Activated T-cell treated with anti-CD3 and anti-CD28 coated beads, Interleukin-2, amount 50 U/mL, for 24 hours (primary cell): Measurements from ENCODE around the gene TPCN1.

ENCODE experiments used
- DNase-seq: peaks from one replicate; pipeline ENCODE4 v3.0.0-alpha.2; 2020
- H3K27ac Mint-ChIP-seq: 2 replicates; pipeline ENCODE4 v1.8.0; 2020; ENCODE audit warnings: mild to moderate bottlenecking, mixed read lengths
- H3K27me3 Mint-ChIP-seq: 2 replicates; pipeline ENCODE4 v1.8.0; 2020; ENCODE audit warnings: mixed read lengths
- H3K36me3 Mint-ChIP-seq: 2 replicates; pipeline ENCODE4 v1.8.0; 2020; ENCODE audit warnings: low read depth, mixed read lengths
- H3K4me1 Mint-ChIP-seq: 2 replicates; pipeline ENCODE4 v1.8.0; 2020; ENCODE audit warnings: low read depth, mixed read lengths
- H3K4me3 Mint-ChIP-seq: 2 replicates; pipeline ENCODE4 v1.8.0; 2020; ENCODE audit warnings: mild to moderate bottlenecking, moderate library complexity, mixed read lengths
- H3K9me3 Mint-ChIP-seq: 2 replicates; pipeline ENCODE4 v1.8.0; 2020; ENCODE audit warnings: mixed read lengths

TPCN1 gene

GRCh38 chr12:113221181-113221996, at the start of gene TPCN1:
Gene TPCN1, plus strand, starts transcription at chr12:113221464. Its CDS starts 5,389 bp downstream, at chr12:113226853.
- peaks cover 38% of the 10 kb centered on the region for H3K4me1 Mint-ChIP-seq
- H3K36me3 Mint-ChIP-seq: peaks cover 6% of the 10 kb centered on the region
- no peaks in the 10 kb centered on the region for H3K27me3 Mint-ChIP-seq
- H3K4me3 Mint-ChIP-seq: peak within 1 kb of the TSS; percentile 88
- H3K27ac Mint-ChIP-seq: peak within 1 kb of the TSS; percentile 94
- H3K9me3 Mint-ChIP-seq: no peaks in the 10 kb centered on the region
- peak; percentile 98 for DNase-seq

GRCh38 chr12:113171543-113171942, 49.7 kb upstream of the TPCN1 start:
- Mint-ChIP-seq H3K36me3 (peaks cover 97% of the 10 kb centered on the region), H3K9me3 (no peaks in the 10 kb centered on the region), H3K4me3 (no peak overlapping the region), H3K4me1 (peaks cover 3% of the 10 kb centered on the region), H3K27me3 (no peaks in the 10 kb centered on the region), H3K27ac (no peak overlapping the region)
- no peak for DNase-seq

- Mint-ChIP-seq H3K27ac (peak overlapping the region; percentile 63), H3K27me3 (no peaks in the 10 kb centered on the region), H3K4me1 (peaks cover 3% of the 10 kb centered on the region), H3K9me3 (no peaks in the 10 kb centered on the region), H3K36me3 (peaks cover 97% of the 10 kb centered on the region), H3K4me3 (no peak overlapping the region)
- no peak for DNase-seq
Observed at GRCh38 chr12:113172185-113172584, 49.1 kb upstream of the TPCN1 start.

GRCh38 chr12:113173081-113173698, 48.1 kb upstream of the TPCN1 start:
- no peaks in the 10 kb centered on the region for H3K27me3 Mint-ChIP-seq
- no peak for DNase-seq
- peaks cover 3% of the 10 kb centered on the region for H3K4me1 Mint-ChIP-seq
- no peaks in the 10 kb centered on the region for H3K9me3 Mint-ChIP-seq
- no peak overlapping the region for H3K4me3 Mint-ChIP-seq
- H3K27ac Mint-ChIP-seq: no peak overlapping the region
- peaks cover 97% of the 10 kb centered on the region for H3K36me3 Mint-ChIP-seq

GRCh38 chr12:113174461-113175384, 46.5 kb upstream of the TPCN1 start:
- peak; percentile 86 for DNase-seq
- no peak overlapping the region for H3K4me3 Mint-ChIP-seq
- peak overlapping the region; percentile 84 for H3K27ac Mint-ChIP-seq
- no peaks in the 10 kb centered on the region for H3K27me3 Mint-ChIP-seq
- H3K36me3 Mint-ChIP-seq: peaks cover 98% of the 10 kb centered on the region
- H3K4me1 Mint-ChIP-seq: peaks cover 3% of the 10 kb centered on the region
- H3K9me3 Mint-ChIP-seq: no peaks in the 10 kb centered on the region

- Mint-ChIP-seq H3K36me3 (peaks cover 95% of the 10 kb centered on the region), H3K9me3 (no peaks in the 10 kb centered on the region), H3K4me1 (peaks cover 28% of the 10 kb centered on the region), H3K27ac (no peak overlapping the region), H3K4me3 (no peak overlapping the region), H3K27me3 (no peaks in the 10 kb centered on the region)
- no peak for DNase-seq
Observed at GRCh38 chr12:113179023-113179422, 42.2 kb upstream of the TPCN1 start.

GRCh38 chr12:113180333-113180732, 40.9 kb upstream of the TPCN1 start:
- Mint-ChIP-seq H3K27me3 (no peaks in the 10 kb centered on the region), H3K4me1 (peaks cover 26% of the 10 kb centered on the region), H3K36me3 (peaks cover 90% of the 10 kb centered on the region), H3K4me3 (no peak overlapping the region), H3K27ac (peak overlapping the region; percentile 64), H3K9me3 (no peaks in the 10 kb centered on the region)
- no peak for DNase-seq

- Mint-ChIP-seq H3K4me3 (no peak overlapping the region), H3K9me3 (no peaks in the 10 kb centered on the region), H3K27me3 (no peaks in the 10 kb centered on the region), H3K27ac (peak overlapping the region; percentile 71), H3K4me1 (peaks cover 37% of the 10 kb centered on the region), H3K36me3 (peaks cover 87% of the 10 kb centered on the region)
- DNase-seq: no peak
Observed at GRCh38 chr12:113181975-113182374, 39.3 kb upstream of the TPCN1 start.

GRCh38 chr12:113183030-113183589, 38.2 kb upstream of the TPCN1 start:
- Mint-ChIP-seq H3K27ac (peak overlapping the region; percentile 98), H3K9me3 (no peaks in the 10 kb centered on the region), H3K4me1 (peaks cover 44% of the 10 kb centered on the region), H3K27me3 (no peaks in the 10 kb centered on the region), H3K4me3 (peak overlapping the region; percentile 97), H3K36me3 (peaks cover 86% of the 10 kb centered on the region)
- DNase-seq: no peak

- peak overlapping the region; percentile 97 for H3K4me3 Mint-ChIP-seq
- H3K36me3 Mint-ChIP-seq: peaks cover 83% of the 10 kb centered on the region
- H3K9me3 Mint-ChIP-seq: no peaks in the 10 kb centered on the region
- no peaks in the 10 kb centered on the region for H3K27me3 Mint-ChIP-seq
- H3K27ac Mint-ChIP-seq: peak overlapping the region; percentile 98
- no peak for DNase-seq
- H3K4me1 Mint-ChIP-seq: peaks cover 49% of the 10 kb centered on the region
Observed at GRCh38 chr12:113184098-113184899, 37.0 kb upstream of the TPCN1 start.

- H3K4me3 Mint-ChIP-seq: peak overlapping the region; percentile 97
- peak; percentile 92 for DNase-seq
- peaks cover 50% of the 10 kb centered on the region for H3K4me1 Mint-ChIP-seq
- H3K36me3 Mint-ChIP-seq: peaks cover 82% of the 10 kb centered on the region
- H3K27me3 Mint-ChIP-seq: no peaks in the 10 kb centered on the region
- peak overlapping the region; percentile 98 for H3K27ac Mint-ChIP-seq
- H3K9me3 Mint-ChIP-seq: no peaks in the 10 kb centered on the region
Observed at GRCh38 chr12:113184900-113185179, 36.4 kb upstream of the TPCN1 start.

- Mint-ChIP-seq H3K27ac (peak within 1 kb of the TSS; percentile 98), H3K4me3 (peak within 1 kb of the TSS; percentile 97), H3K4me1 (peaks cover 50% of the 10 kb centered on the region), H3K9me3 (no peaks in the 10 kb centered on the region), H3K27me3 (no peaks in the 10 kb centered on the region), H3K36me3 (peaks cover 80% of the 10 kb centered on the region)
- DNase-seq: peak; percentile 93
Observed at GRCh38 chr12:113185180-113186032, 35.9 kb upstream of the TPCN1 start, which contains the start of the genes DDX54 and RITA1. Gene DDX54, minus strand, starts transcription at chr12:113185478. Its CDS starts 27 bp downstream, at chr12:113185451. Gene RITA1, plus strand, starts transcription at chr12:113185721. Its CDS starts 1,026 bp downstream, at chr12:113186747.

- peaks cover 80% of the 10 kb centered on the region for H3K36me3 Mint-ChIP-seq
- H3K4me1 Mint-ChIP-seq: peaks cover 48% of the 10 kb centered on the region
- H3K9me3 Mint-ChIP-seq: no peaks in the 10 kb centered on the region
- H3K4me3 Mint-ChIP-seq: peak overlapping the region; percentile 97
- DNase-seq: no peak
- H3K27ac Mint-ChIP-seq: peak overlapping the region; percentile 98
- no peaks in the 10 kb centered on the region for H3K27me3 Mint-ChIP-seq
Observed at GRCh38 chr12:113186033-113186365, 35.3 kb upstream of the TPCN1 start.
